ENCODE data around the gene SLC26A6.

SLC26A6 gene

DNA sequence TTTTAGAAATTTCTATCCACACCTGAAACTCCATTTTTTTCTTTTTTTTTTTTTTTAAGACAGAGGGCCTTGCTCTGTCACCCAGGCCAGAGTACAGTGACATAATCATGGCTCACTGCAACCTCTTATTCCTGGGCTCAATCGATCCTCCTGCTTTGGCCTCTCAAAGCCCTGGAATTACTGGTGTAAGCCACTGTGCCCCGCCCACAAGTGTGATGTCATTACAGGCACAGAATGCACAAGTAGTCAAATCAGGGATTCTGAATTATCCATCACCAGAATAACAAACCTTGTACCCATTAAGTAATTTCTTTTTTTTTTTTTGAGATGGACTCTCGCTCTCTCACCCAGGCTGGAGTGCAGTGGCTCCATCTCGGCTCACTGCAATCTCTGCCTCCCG, 27.7 kb downstream of the SLC26A6 start:
- no peak overlapping the region for H3K4me3 ChIP-seq (ENCODE audit: low read depth, low read length)
- TF ChIP-seq, protein P1, sequence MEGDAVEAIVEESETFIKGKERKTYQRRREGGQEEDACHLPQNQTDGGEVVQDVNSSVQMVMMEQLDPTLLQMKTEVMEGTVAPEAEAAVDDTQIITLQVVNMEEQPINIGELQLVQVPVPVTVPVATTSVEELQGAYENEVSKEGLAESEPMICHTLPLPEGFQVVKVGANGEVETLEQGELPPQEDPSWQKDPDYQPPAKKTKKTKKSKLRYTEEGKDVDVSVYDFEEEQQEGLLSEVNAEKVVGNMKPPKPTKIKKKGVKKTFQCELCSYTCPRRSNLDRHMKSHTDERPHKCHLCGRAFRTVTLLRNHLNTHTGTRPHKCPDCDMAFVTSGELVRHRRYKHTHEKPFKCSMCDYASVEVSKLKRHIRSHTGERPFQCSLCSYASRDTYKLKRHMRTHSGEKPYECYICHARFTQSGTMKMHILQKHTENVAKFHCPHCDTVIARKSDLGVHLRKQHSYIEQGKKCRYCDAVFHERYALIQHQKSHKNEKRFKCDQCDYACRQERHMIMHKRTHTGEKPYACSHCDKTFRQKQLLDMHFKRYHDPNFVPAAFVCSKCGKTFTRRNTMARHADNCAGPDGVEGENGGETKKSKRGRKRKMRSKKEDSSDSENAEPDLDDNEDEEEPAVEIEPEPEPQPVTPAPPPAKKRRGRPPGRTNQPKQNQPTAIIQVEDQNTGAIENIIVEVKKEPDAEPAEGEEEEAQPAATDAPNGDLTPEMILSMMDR (IDR thresholded peaks at IDR 0.05): no peak

DNA sequence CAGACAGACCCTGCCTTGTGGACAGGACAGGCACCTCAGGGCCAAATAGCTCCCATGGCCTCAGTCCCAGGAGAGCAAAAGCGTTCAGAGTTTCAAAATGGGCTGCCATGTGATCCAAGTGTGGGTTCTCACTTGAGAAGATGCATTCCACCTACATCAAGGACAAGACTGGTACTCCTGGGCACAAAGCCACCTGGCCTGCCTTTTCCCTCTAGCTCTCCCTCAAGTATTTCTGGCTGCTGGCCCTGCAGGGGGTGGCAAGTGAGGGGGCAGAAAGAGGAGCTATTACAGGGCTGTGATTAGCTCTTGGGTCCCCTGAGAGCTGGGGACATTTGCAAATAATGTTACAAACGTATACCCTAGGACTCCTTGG, 33.7 kb downstream of the SLC26A6 start:
- no peaks in the 10 kb centered on the region for H3K79me2 ChIP-seq
- no peak overlapping the region for H3K9ac ChIP-seq
- no peaks in the 10 kb centered on the region for H3K27me3 ChIP-seq (ENCODE audit: control insufficient read depth, insufficient read depth, low read length)
- H3K9me3 ChIP-seq (ENCODE audit: control insufficient read depth, low read length): no peaks in the 10 kb centered on the region
- H2AFZ ChIP-seq: no peak overlapping the region
- no peaks in the 10 kb centered on the region for H3K4me1 ChIP-seq
- H3K36me3 ChIP-seq (ENCODE audit: control insufficient read depth, insufficient read depth, low read length): no peaks in the 10 kb centered on the region
- H3K4me2 ChIP-seq (ENCODE audit: low read length): no peak overlapping the region
- TF ChIP-seq, protein P1 (IDR thresholded peaks at IDR 0.05): no peak
- H3K4me3 ChIP-seq (ENCODE audit: low read depth, low read length): no peak overlapping the region
- H3K27ac ChIP-seq: no peak overlapping the region

More for the DNA sequence above, 27.7 kb downstream of the SLC26A6 start:
- H3K79me2 ChIP-seq: peaks cover 8% of the 10 kb centered on the region
- no peak overlapping the region for H2AFZ ChIP-seq
- H3K36me3 ChIP-seq (ENCODE audit: control insufficient read depth, insufficient read depth, low read length): no peaks in the 10 kb centered on the region
- H3K9ac ChIP-seq: no peak overlapping the region
- H3K4me2 ChIP-seq (ENCODE audit: low read length): no peak overlapping the region
- H3K27me3 ChIP-seq (ENCODE audit: control insufficient read depth, insufficient read depth, low read length): no peaks in the 10 kb centered on the region
- H3K4me1 ChIP-seq: peaks cover 6% of the 10 kb centered on the region
- H3K27ac ChIP-seq: no peak overlapping the region
- no peaks in the 10 kb centered on the region for H3K9me3 ChIP-seq (ENCODE audit: control insufficient read depth, low read length)

DNA sequence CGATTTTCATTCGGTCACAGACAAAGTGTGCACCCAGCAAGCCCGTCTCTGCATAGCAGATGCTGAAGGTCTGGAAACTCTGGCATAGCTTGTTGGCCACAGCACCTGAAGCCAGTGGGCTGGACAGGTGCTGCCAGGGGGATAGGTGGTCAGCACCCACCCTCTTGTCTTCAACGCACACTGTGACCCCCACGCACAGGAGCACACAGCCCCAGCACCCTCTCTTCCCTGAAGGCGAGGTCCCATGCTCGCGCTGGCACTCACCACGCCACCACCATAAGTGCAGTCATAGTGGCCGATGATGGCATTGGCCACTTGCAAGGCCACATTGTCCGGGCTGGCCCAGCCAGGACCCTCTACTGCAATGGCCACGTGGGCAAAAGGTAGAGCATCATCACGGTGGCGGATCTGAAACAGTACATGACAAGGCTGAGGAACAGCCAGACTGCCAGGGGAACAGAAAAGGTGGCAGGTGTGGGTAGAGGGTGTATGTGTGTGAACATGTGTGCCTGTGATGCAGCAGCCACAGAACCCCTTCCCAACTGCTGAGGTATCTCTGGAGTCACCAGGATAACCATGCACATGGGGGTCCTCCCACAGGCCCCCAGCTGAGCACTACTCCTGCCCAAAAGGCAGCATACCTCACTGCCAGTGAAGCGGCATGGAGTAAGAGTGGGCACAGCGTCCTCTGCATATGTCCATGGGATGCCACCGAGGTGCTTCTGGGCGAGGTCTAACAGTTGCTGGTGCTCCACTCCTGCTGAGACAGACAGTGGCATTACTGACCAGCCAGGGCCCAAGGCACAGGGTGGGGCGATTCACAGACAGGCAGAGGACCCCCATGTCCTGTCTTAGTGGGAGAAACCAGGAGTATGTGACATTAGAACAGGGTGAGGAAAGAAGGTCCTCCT, 34.3 kb downstream of the SLC26A6 start:
- H3K4me1 ChIP-seq: no peaks in the 10 kb centered on the region
- no peak overlapping the region for H3K9ac ChIP-seq
- H3K9me3 ChIP-seq (ENCODE audit: control insufficient read depth, low read length): no peaks in the 10 kb centered on the region
- H3K4me2 ChIP-seq (ENCODE audit: low read length): no peak overlapping the region
- H3K27ac ChIP-seq: no peak overlapping the region
- H3K36me3 ChIP-seq (ENCODE audit: control insufficient read depth, insufficient read depth, low read length): no peaks in the 10 kb centered on the region
- H3K4me3 ChIP-seq (ENCODE audit: low read depth, low read length): no peak overlapping the region
- H3K79me2 ChIP-seq: no peaks in the 10 kb centered on the region
- H2AFZ ChIP-seq: no peak overlapping the region
- H3K27me3 ChIP-seq (ENCODE audit: control insufficient read depth, insufficient read depth, low read length): no peaks in the 10 kb centered on the region
- TF ChIP-seq, protein P1 (IDR thresholded peaks at IDR 0.05): no peak

DNA sequence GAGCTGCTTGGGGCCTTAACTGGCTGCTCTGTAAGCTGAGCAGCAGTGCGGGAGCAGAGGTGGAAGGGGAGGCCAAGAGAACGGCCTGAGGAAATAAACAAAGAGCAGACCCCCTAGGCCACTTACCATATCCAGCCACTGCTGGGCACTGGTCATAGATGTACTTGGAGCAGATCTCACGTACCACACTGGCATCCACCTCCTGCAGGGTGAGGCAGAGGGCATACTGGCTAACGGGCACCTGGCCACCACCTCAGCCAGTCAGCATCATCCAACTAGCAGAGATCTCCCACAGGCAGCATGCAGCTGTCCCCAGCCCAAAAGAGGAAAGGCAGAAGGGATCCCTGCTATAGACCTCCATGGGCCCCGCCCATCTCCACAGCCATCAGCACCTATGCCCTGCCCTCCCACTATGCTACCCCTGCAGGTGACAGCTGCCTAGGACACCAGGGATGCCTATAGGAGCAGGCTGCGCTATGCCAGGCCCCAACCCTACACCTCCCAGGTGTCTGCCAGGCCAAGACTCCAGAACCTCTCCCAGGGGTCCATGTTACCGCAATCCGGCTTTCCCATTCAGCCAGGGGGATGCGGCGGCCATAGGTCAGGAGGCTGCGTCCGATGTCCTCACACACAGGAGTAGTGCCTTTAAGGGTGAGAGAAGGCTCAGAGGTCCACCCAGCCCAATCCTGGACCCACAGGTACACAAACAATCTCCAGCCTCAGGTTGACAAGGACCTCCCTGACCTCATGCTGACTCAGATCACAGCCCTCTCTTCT, 35.6 kb downstream of the SLC26A6 start:
- Histone ChIP-seq H3K4me1 (peaks cover 7% of the 10 kb centered on the region), H3K36me3 (ENCODE audit: control insufficient read depth, insufficient read depth, low read length) (no peaks in the 10 kb centered on the region), H3K9ac (no peak overlapping the region), H3K4me3 (ENCODE audit: low read depth, low read length) (no peak overlapping the region), H3K27ac (no peak overlapping the region), H3K9me3 (ENCODE audit: control insufficient read depth, low read length) (no peaks in the 10 kb centered on the region), H3K79me2 (no peaks in the 10 kb centered on the region), H3K4me2 (ENCODE audit: low read length) (no peak overlapping the region), H3K27me3 (ENCODE audit: control insufficient read depth, insufficient read depth, low read length) (no peaks in the 10 kb centered on the region), H2AFZ (no peak overlapping the region)
- TF ChIP-seq, protein P1 (IDR thresholded peaks at IDR 0.05): no peak

Data from parathyroid adenoma (tissue), 2 donors.